Measurements from ENCODE around the gene UCK1. TPM values are rescaled to one million over a fixed set of nuclear protein-coding genes. Genes with fewer than 3 reads are reported as not detected.

The UCK1 gene
- total and polyA plus RNA-seq, 10 of the 15 experiments (the other 5 are each of a cell fraction or from before 2014, with no cell fraction given): 0.31 to 27.0 (median 18.7) TPM

GRCh38 chr9:131524665-131525315 lies 6.3 kb downstream of the UCK1 start:
- Histone ChIP-seq H3K4me3 (no peak overlapping the region), H3K27me3 (replicated peaks in 1 of 2; ENCODE audit: control insufficient read depth in 2 of 2, insufficient read depth in 2 of 2, low read length in 1 of 2) (no peaks in the 10 kb centered on the region), H3K9ac (ENCODE audit: control insufficient read depth, insufficient read depth, low read length) (no peak overlapping the region), H2AFZ (ENCODE audit: control insufficient read depth, low read depth, low read length) (no peak overlapping the region), H3K9me3 (replicated peaks; ENCODE audit: control insufficient read depth, insufficient read depth, low read length) (no peaks in the 10 kb centered on the region), H3K79me2 (ENCODE audit: control insufficient read depth, insufficient read depth, low read length) (no peaks in the 10 kb centered on the region; the same call in 1 of the 2 replicates), H3K4me1 (ENCODE audit: control insufficient read depth, insufficient read depth, low read length) (no peaks in the 10 kb centered on the region; the same call in 1 of the 2 replicates), H3K4me2 (ENCODE audit: control insufficient read depth, insufficient read depth) (no peak overlapping the region), H4K20me1 (ENCODE audit: control insufficient read depth, insufficient read depth) (no peaks in the 10 kb centered on the region), H3K27ac (ENCODE audit: control insufficient read depth, insufficient read depth) (no peak overlapping the region), H3K36me3 (ENCODE audit: control insufficient read depth in 2 of 2, insufficient read depth in 2 of 2, low read length in 1 of 2) (peaks cover 12 to 16% of the 10 kb centered on the region in 2 experiments)
- ATAC-seq: no peak
- WGBS (ENCODE audit: insufficient coverage, insufficient replicate concordance, low lambda C conversion rate, missing lambda C conversion rate): 86% methylated on average over 23 of the region's 23 CpGs
- no TSS peak for BruUV-seq (replicated peaks)
- in situ Hi-C loops (cut with MboI): no loop called here
- POLR2A ChIA-PET: no interaction called here
- RAD21 ChIA-PET (ENCODE audit: unreplicated experiment): no interaction called here
- SMC1A ChIA-PET (ENCODE audit: uncharacterized antibody, unreplicated experiment): no interaction called here
- CTCF ChIA-PET: no interaction called here
- no peak for FAIRE-seq
- intact Hi-C loops (cut with micrococcal nuclease; ENCODE audit: unreplicated experiment): no loop called here
- DNase-seq (ENCODE audit: low read depth, low spot score): no peak
- no peak for TF ChIP-seq YY1 (IDR thresholded peaks at IDR 0.05; ENCODE audit: low read depth, low read length)
- no peak for TF ChIP-seq SMAD5 (IDR thresholded peaks at IDR 0.05; ENCODE audit: low read depth)
- TF ChIP-seq BCLAF1 (IDR thresholded peaks at IDR 0.05): no peak
- TF ChIP-seq EP300 (IDR thresholded peaks at IDR 0.05; ENCODE audit: borderline replicate concordance in 1 of 2, control insufficient read depth in 1 of 2, low read depth in 2 of 2, low read length in 2 of 2): no peak
- no peak for TF ChIP-seq NR2C1 (IDR thresholded peaks at IDR 0.05)
- TF ChIP-seq RAD21 (IDR thresholded peaks at IDR 0.05; ENCODE audit: insufficient read depth, low read depth, low read length): no peak
- no peak for TF ChIP-seq SKIL (IDR thresholded peaks at IDR 0.05; ENCODE audit: low read depth, poor library complexity, severe bottlenecking)
- TF ChIP-seq TARDBP (IDR thresholded peaks at IDR 0.05; ENCODE audit: borderline replicate concordance): no peak
- no peak for TF ChIP-seq ZNF592 (IDR thresholded peaks at IDR 0.05)
- TF ChIP-seq POLR2AphosphoS5 (IDR thresholded peaks at IDR 0.05; ENCODE audit: low read length): no peak
- TF ChIP-seq RELA (IDR thresholded peaks at IDR 0.05; ENCODE audit: borderline replicate concordance, partially characterized antibody): no peak
